HepG2 (cell line): ENCODE results near the gene CTNNA1. TPM values are rescaled to one million over a fixed set of nuclear protein-coding genes. Genes with fewer than 3 reads are reported as not detected.

Source experiments
- ATAC-seq: fragments of 200-7000 bp; cut with Tn5 transposase; 3 replicates; pipeline ENCODE4 v1.9.1; 2020; ENCODE audit warnings: mild to moderate bottlenecking, moderate library complexity
- BruUV-seq: library from RNA; stranded (reverse); fragments of 400-500 nt; replicated peaks from 2 replicates; lab custom pipeline; 2021; lab: Mats Ljungman, UMichigan
- CTCF ChIA-PET: fragments of 300-600 bp; formaldehyde crosslinking; extraction: SDS; loops from one replicate; lab custom pipeline; 2021; ENCODE audit warnings: low total read pairs, inconsistent platforms, low intra/inter-chr PET ratio; lab: Yijun Ruan, JAX
- POLR2A ChIA-PET: fragments of 350-600 bp; sonication (Branson Sonifier 250); formaldehyde crosslinking; loops from one replicate; lab custom pipeline; 2020; ENCODE audit warnings: antibody characterized with exemption, inconsistent platforms; lab: Yijun Ruan, JAX
- DNase-seq: peaks from one replicate; pipeline ENCODE4 v3.0.0-alpha.2; 2015; ENCODE audit warnings: low spot score
- FAIRE-seq: peaks from 3 replicates; lab custom pipeline; 2011; peaks lifted over from hg19 to GRCh38; lab: Jason Lieb, UNC
- H2AFZ ChIP-seq: one replicate; pipeline ENCODE4 v1.6.1; 2011; ENCODE audit warnings: low read length, inconsistent platforms
- H3K27ac ChIP-seq: fragments of 300-600 bp; 3 replicates; pipeline ENCODE4 v1.8.0; 2011; ENCODE audit warnings: mixed run types, mild to moderate bottlenecking, mixed read lengths, low read length, inconsistent platforms; ENCODE audit not compliant: insufficient read depth; ENCODE audit errors: extremely low read length
- H3K27me3 ChIP-seq, 2 experiments: fragments of 200-600 bp in 1 of 2; 2 replicates in 1 of 2; 3 replicates in 1 of 2; pipeline versions ENCODE4 v1.6.0 to v1.8.0; 2011; ENCODE audit warnings: low read length in 2 of 2, mild to moderate bottlenecking in 2 of 2, moderate library complexity in 2 of 2, inconsistent platforms in 1 of 2; ENCODE audit not compliant: insufficient read depth in 2 of 2, control insufficient read depth in 1 of 2
- H3K36me3 ChIP-seq, 2 experiments: fragments of 200-600 bp in 1 of 2; replicated peaks in 1 of 2; 2 replicates in 1 of 2; 3 replicates in 1 of 2; pipeline versions ENCODE4 v1.5.1 to v1.8.0; 2011; ENCODE audit warnings: low read length in 2 of 2, inconsistent platforms in 1 of 2; ENCODE audit not compliant: insufficient read depth in 2 of 2, control insufficient read depth in 1 of 2
- H3K4me1 ChIP-seq: 2 replicates; pipeline ENCODE4 v1.5.1; 2012; ENCODE audit warnings: low read length, inconsistent platforms; ENCODE audit not compliant: insufficient read depth
- H3K4me2 ChIP-seq: 2 replicates; pipeline ENCODE4 v1.6.0; 2011; ENCODE audit warnings: low read depth, low read length, inconsistent platforms
- H3K4me3 ChIP-seq, 3 experiments: fragments of 200-600 bp in 1 of 3; sonication (generic), shearing (Covaris generic) in 1 of 3; replicated peaks in 1 of 3; 2 replicates each; pipeline ENCODE4 v1.5.1; 2011 to 2016; ENCODE audit warnings: low read length in 3 of 3, inconsistent platforms in 2 of 3, low read depth in 2 of 3, mild to moderate bottlenecking in 2 of 3, control low read depth in 1 of 3, mixed read lengths in 1 of 3; ENCODE audit not compliant: insufficient read depth in 1 of 3
- H3K79me2 ChIP-seq: one replicate; pipeline ENCODE4 v1.6.1; 2011; ENCODE audit warnings: low read length, inconsistent platforms; ENCODE audit not compliant: insufficient read depth
- H3K9ac ChIP-seq: 2 replicates; pipeline ENCODE4 v1.6.0; 2011; ENCODE audit warnings: mild to moderate bottlenecking, low read depth, low read length, inconsistent platforms; ENCODE audit not compliant: insufficient read depth
- H3K9me3 ChIP-seq: 2 replicates; pipeline ENCODE4 v1.5.1; 2012; ENCODE audit warnings: mild to moderate bottlenecking, low read length
- H4K20me1 ChIP-seq: 2 replicates; pipeline ENCODE4 v1.6.0; 2011; ENCODE audit warnings: inconsistent platforms, mild to moderate bottlenecking, low read length, moderate library complexity; ENCODE audit not compliant: insufficient read depth
- ATF3 ChIP-seq: sonication (generic); formaldehyde crosslinking; IDR thresholded peaks from 2 replicates; pipeline ENCODE4 v1.4.0; 2020; ENCODE audit warnings: missing genetic modification reagents
- BCL6 ChIP-seq: IDR thresholded peaks from 2 replicates; pipeline ENCODE4 v1.6.1; 2016; ENCODE audit warnings: missing genetic modification reagents, missing compliant biosample characterization
- FOXA1 ChIP-seq, 2 experiments: fragments of 450-650 bp in 1 of 2; sonication (generic) in 1 of 2; formaldehyde crosslinking in 1 of 2; IDR thresholded peaks; 2 replicates each; pipeline versions ENCODE4 v1.4.0 to v1.6.1; 2016 to 2020; ENCODE audit warnings: missing genetic modification reagents in 1 of 2
- FOXM1 ChIP-seq: sonication (generic); formaldehyde crosslinking; IDR thresholded peaks from 2 replicates; pipeline ENCODE4 v1.5.0; 2020; ENCODE audit warnings: missing genetic modification reagents
- MTA1 ChIP-seq: sonication (generic); formaldehyde crosslinking; IDR thresholded peaks from 2 replicates; pipeline ENCODE4 v1.4.0; 2020; ENCODE audit warnings: missing genetic modification reagents, mild to moderate bottlenecking, borderline replicate concordance
- RCOR2 ChIP-seq: IDR thresholded peaks from 2 replicates; pipeline ENCODE4 v1.6.1; 2016; ENCODE audit warnings: missing biosample characterization, missing genetic modification reagents
- REL ChIP-seq: sonication (generic); formaldehyde crosslinking; conservative IDR thresholded peaks from 2 replicates; pipeline ENCODE4 v1.8.0; 2022; ENCODE audit warnings: mild to moderate bottlenecking, missing genetic modification reagents, moderate library complexity
- ZNF18 ChIP-seq: sonication (generic); formaldehyde crosslinking; IDR thresholded peaks from 2 replicates; pipeline ENCODE4 v1.8.0; 2022; ENCODE audit warnings: mild to moderate bottlenecking, missing genetic modification reagents; ENCODE audit not compliant: insufficient replicate concordance
- ZNF256 ChIP-seq: sonication (generic); formaldehyde crosslinking; conservative IDR thresholded peaks from 2 replicates; pipeline ENCODE4 v1.4.0; 2020; ENCODE audit warnings: missing genetic modification reagents
- ZNF512B ChIP-seq: sonication (generic); formaldehyde crosslinking; IDR thresholded peaks from 2 replicates; pipeline ENCODE4 v1.5.1; 2020; ENCODE audit warnings: missing genetic modification reagents, mild to moderate bottlenecking, borderline replicate concordance
- ZNF543 ChIP-seq: sonication (generic); formaldehyde crosslinking; IDR thresholded peaks from 2 replicates; pipeline ENCODE4 v1.4.0; 2020; ENCODE audit warnings: mild to moderate bottlenecking, missing genetic modification reagents
- ZNF564 ChIP-seq: sonication (generic); formaldehyde crosslinking; IDR thresholded peaks from 2 replicates; pipeline ENCODE4 v1.8.1; 2023; ENCODE audit warnings: mild to moderate bottlenecking, missing genetic modification reagents
- ZNF878 ChIP-seq: sonication (generic); formaldehyde crosslinking; IDR thresholded peaks from 2 replicates; pipeline ENCODE4 v1.8.1; 2023; ENCODE audit warnings: mild to moderate bottlenecking, missing genetic modification reagents, moderate library complexity
- ZSCAN9 ChIP-seq: IDR thresholded peaks from 2 replicates; pipeline ENCODE4 v1.6.1; 2016; ENCODE audit warnings: borderline replicate concordance
- WGBS: methylation state at CpG from one replicate; pipeline ENCODE4 v1.1.6; 2017; ENCODE audit warnings: low lambda C conversion rate; 5-methylcytosine and 5-hydroxymethylcytosine counted together
- in situ Hi-C: cut with HindIII; loops from 2 replicates; pipeline ENCODE4 v1.10.0; 2017; ENCODE audit warnings: low pct_unique_long_range_greater_than_20kb; ENCODE audit not compliant: extremely low pct_ligation_motif_present
- intact Hi-C: fragments of 100-400 bp; cut with micrococcal nuclease; formaldehyde crosslinking; loops from one replicate; pipeline ENCODE4 v1.10.0; 2022; ENCODE audit not compliant: unreplicated experiment
- polyA plus RNA-seq, 8 experiments: library from polyadenylated mRNA; depleted of rRNA in 3 of 8; stranded (reverse) in 7 of 8; unstranded in 1 of 8; fragments of >200 nt; fragmentation: Illumina TruSeq in 4 of 8; extraction: Trizol in 4 of 8; gene quantifications; 2 replicates each; pipeline versions ENCODE4 v1.2.1 to v1.2.3, GENCODE V29; 2011 to 2016; ENCODE audit warnings: low read depth in 4 of 8, missing spikeins in 1 of 8, mixed read lengths in 1 of 8; ENCODE audit not compliant: insufficient read depth in 1 of 8
- total RNA-seq, 5 experiments: library from RNA; depleted of rRNA; stranded (reverse); fragments of >200 nt; fragmentation: Illumina TruSeq; extraction: Trizol; gene quantifications; 2 replicates each; pipeline ENCODE4 v1.2.3, GENCODE V29; 2016; ENCODE audit warnings: low read depth in 1 of 5

The CTNNA1 gene
- total and polyA plus RNA-seq, 2 of the 13 experiments (the other 11 are each of a cell fraction or from before 2014, with no cell fraction given), result 66.8 to 162 TPM

- intact Hi-C loops, result no loop called here
- H3K79me2 ChIP-seq, result no peaks in the 10 kb centered on the region
- no TSS peak for BruUV-seq
- ATAC-seq, result no peak
- no peaks in the 10 kb centered on the region for H3K36me3 ChIP-seq
- no peak overlapping the region for H3K9ac ChIP-seq
- H3K27me3 ChIP-seq, result no peaks in the 10 kb centered on the region
- H3K4me2 ChIP-seq, result no peak overlapping the region
- WGBS, result 78% methylated on average over 4 of the region's 4 CpGs
- FAIRE-seq, result no peak
- DNase-seq, result no peak
- H3K4me3 ChIP-seq, result no peak overlapping the region
- no peaks in the 10 kb centered on the region for H4K20me1 ChIP-seq
- no peak overlapping the region for H2AFZ ChIP-seq
- no peak overlapping the region for H3K27ac ChIP-seq
- in situ Hi-C loops, result loop anchor here (25.0 kb wide), 1 partner anchor 294 kb away; no protein-coding TSS in a partner anchor
- no peak for TF ChIP-seq ZSCAN9
- TF ChIP-seq BCL6 (CRISPR knock-in tag), result no peak
- ChIA-PET POLR2A (no interaction called here), CTCF (no interaction called here)
- no peaks in the 10 kb centered on the region for H3K9me3 ChIP-seq
- H3K4me1 ChIP-seq, result peaks cover 66% of the 10 kb centered on the region
Observed at GRCh38 chr5:138968601-138969000, 215.4 kb downstream of the CTNNA1 start.

- Histone ChIP-seq H2AFZ (no peak overlapping the region), H3K27me3 (no peaks in the 10 kb centered on the region), H4K20me1 (no peaks in the 10 kb centered on the region), H3K4me1 (peaks cover 57% of the 10 kb centered on the region), H3K4me3 (no peak overlapping the region), H3K36me3 (no peaks in the 10 kb centered on the region), H3K9ac (no peak overlapping the region), H3K79me2 (no peaks in the 10 kb centered on the region), H3K4me2 (no peak overlapping the region), H3K9me3 (no peaks in the 10 kb centered on the region), H3K27ac (no peak overlapping the region)
- ATAC-seq (no peak), DNase-seq (no peak), FAIRE-seq (no peak)
- in situ Hi-C loops (loop anchor here (25.0 kb wide), 1 partner anchor 293 kb away; no protein-coding TSS in a partner anchor), intact Hi-C loops (no loop called here)
- POLR2A ChIA-PET, result no interaction called here
- WGBS, result 95% methylated on average over 5 of the region's 5 CpGs
- no TSS peak for BruUV-seq
- CTCF ChIA-PET, result no interaction called here
- no peak for TF ChIP-seq ZNF878 (CRISPR knock-in tag)
- TF ChIP-seq ZNF512B, result no peak
- TF ChIP-seq REL, result no peak
- TF ChIP-seq ZNF543, result no peak
- TF ChIP-seq MTA1 (CRISPR knock-in tag), result no peak
- no peak for TF ChIP-seq FOXA1 (IDR thresholded peaks at IDR 0.05)
- TF ChIP-seq FOXA1 (CRISPR knock-in tag; IDR thresholded peaks at IDR 0.05), result no peak
- TF ChIP-seq ATF3 (CRISPR knock-in tag), result no peak
- TF ChIP-seq RCOR2 (CRISPR knock-in tag), result no peak
- TF ChIP-seq ZNF564 (CRISPR knock-in tag), result no peak
- TF ChIP-seq ZNF256, result no peak
- TF ChIP-seq FOXM1 (CRISPR knock-in tag), result no peak
- TF ChIP-seq ZNF18 (CRISPR knock-in tag), result no peak
Observed at GRCh38 chr5:138969323-138970002, 216.2 kb downstream of the CTNNA1 start.
